C4-2B (cell line): ENCODE data around the gene KLHL10.

ENCODE experiments used
- CTCF ChIP-seq: fragments of 450-650 bp; conservative IDR thresholded peaks from 2 replicates; pipeline ENCODE4 v1.5.1; 2017; ENCODE audit warnings: mild to moderate bottlenecking
- ZFX ChIP-seq: fragments of 450-650 bp; IDR thresholded peaks from 2 replicates; pipeline ENCODE4 v1.6.1; 2017

DNA sequence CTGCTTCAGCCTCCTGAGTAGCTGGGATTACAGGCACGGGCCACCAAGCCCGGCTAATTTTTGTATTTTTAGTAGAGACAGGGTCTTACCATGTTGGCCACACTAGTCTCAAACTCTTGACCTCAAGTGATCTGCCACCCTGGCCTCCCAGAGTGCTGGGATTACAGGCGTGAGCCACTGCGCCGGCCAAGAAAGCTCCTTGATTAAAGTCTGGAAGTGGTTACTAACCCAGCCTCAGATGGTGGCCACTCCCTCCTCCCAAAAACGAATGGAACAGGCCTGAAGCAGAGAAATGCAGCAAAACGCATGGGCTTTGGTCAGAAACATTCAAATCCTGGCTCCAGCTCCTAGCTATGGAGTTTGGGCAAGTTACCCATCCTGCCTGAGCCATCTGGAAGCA is 13.5 kb upstream of the KLHL10 start:
- TF ChIP-seq CTCF (no peak), ZFX (no peak)
